ENCODE data around the gene ZBED4. TPM values are rescaled to one million over a fixed set of nuclear protein-coding genes. Genes with fewer than 3 reads are reported as not detected.

The ZBED4 gene
- polyA plus RNA-seq, 3 donors: 15.2 to 18.6 (median 17.2) TPM

DNA sequence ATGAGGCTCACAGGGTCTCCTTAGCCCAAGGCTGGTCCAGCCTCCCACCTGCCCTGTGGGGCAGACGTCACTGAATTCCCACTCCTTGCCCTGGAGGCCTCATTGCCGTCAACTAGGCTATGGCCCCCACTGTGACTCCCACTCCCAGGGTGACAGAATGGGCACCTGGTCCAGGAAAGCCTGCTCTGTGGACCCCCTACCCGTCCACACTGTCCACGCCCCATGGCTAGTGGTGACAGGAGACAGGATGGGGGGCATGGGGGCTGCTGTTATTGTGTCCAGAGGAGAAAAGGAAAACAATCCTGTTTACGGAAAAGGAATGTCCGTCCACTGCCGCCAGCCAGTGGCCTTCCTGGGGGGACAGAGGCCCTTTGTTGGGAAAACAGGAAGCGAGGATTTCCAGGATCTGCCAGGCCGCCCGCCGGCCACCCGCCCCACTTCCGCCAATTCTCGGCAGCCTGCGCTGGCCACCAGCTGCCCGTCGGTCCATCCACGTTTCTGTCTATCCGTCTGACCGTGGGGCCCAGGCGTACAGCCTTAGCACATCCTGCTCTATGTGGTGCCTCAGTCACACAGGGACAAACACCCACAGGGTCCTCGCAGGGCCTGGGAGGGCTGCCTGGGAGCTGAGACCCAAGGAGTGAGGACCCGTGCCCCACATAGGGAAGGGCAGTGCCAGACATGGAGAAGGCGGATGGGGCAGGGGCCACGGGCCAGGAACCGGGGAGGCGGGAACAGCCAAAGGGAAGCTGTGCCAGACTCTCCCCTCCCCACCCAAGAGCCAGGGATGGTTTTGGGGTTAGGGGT, 84.3 kb downstream of the ZBED4 start:
- no peak for DNase-seq (ENCODE audit: extremely low read depth in 1 of 11, low read depth in 9 of 11, low spot score in 4 of 11)

DNA sequence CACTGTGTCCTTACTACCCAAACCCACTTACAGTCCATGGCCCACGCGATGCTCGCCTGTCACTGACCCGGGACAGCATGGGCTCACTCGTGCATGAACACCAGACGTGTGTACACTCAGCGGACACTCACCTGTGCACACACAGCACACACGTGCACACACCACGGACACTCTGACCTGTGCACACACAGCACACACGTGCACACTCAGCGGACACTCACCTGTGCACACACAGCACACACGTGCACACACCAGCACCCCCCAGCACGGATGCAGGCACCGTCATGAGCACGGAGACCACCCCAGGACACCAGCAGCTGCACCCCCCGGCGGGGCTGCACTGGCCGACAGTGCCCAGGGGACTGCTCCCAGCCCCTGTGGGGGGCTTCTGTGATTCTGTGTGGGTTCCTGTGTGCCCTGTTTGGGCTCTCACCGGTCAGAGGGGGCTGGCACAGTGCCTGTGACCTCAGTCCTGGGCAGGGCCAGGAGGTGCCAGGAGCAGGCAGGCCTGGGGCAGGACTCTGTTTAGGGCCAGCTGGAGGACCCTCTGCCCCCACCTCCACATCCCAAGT, 85.0 kb downstream of the ZBED4 start:
- DNase-seq (ENCODE audit: extremely low read depth in 1 of 11, low read depth in 9 of 11, low spot score in 4 of 11): no peak

Other genes with a start within 250 kb of the ZBED4 start
- gene BRD1, start 26.0 kb upstream of the ZBED4 start, polyA plus RNA-seq (ENCODE audit: insufficient read length in 3 of 3): 10 to 100 TPM; 34.5 to 42.1 (median 41.9) TPM
- gene ALG12, start 64.6 kb downstream of the ZBED4 start, polyA plus RNA-seq (ENCODE audit: insufficient read length in 3 of 3): 10 to 100 TPM; 23.4 to 38.3 (median 33.4) TPM
- 10 to 100 TPM; 22.2 to 33.9 (median 32.6) TPM for gene CRELD2, start 64.8 kb downstream of the ZBED4 start, polyA plus RNA-seq (ENCODE audit: insufficient read length in 3 of 3)
- gene PIM3, start 106.9 kb downstream of the ZBED4 start, polyA plus RNA-seq (ENCODE audit: insufficient read length in 3 of 3): 10 to 100 TPM; 14.3 to 25.1 (median 20.3) TPM
- gene IL17REL, start 158.9 kb downstream of the ZBED4 start, polyA plus RNA-seq (ENCODE audit: insufficient read length in 3 of 3): under 1 TPM in 2 of 3 donors, not detected in 1; 0.04 to 0.06 TPM
- gene TTLL8, start 204.5 kb downstream of the ZBED4 start, polyA plus RNA-seq (ENCODE audit: insufficient read length in 3 of 3): not detected
- 1 to 10 TPM in 2 of 3 donors, under 1 TPM in 1; 0.77 to 1.4 (median 1.3) TPM for gene MLC1, start 231.6 kb downstream of the ZBED4 start, polyA plus RNA-seq (ENCODE audit: insufficient read length in 3 of 3)
- 1 to 10 TPM in 1 of 3 donors, under 1 TPM in 2; 0.58 to 1.3 (median 0.78) TPM for gene MOV10L1, start 236.2 kb downstream of the ZBED4 start, polyA plus RNA-seq (ENCODE audit: insufficient read length in 3 of 3)

Measured in renal cortex interstitium (tissue), 11 donors.